GM23338 (cell line): ENCODE results near the gene NPAS3. TPM values are rescaled to one million over a fixed set of nuclear protein-coding genes. Genes with fewer than 3 reads are reported as not detected.

Source experiments
- ATAC-seq: fragments of 200-7000 bp; cut with Tn5 transposase; 3 replicates; pipeline ENCODE4 v1.9.1; 2020
- DNase-seq: peaks from one replicate; pipeline ENCODE4 v3.0.0-alpha.2; 2015; ENCODE audit warnings: low spot score
- H2AFZ ChIP-seq: fragments of 200-600 bp; sonication (generic); 2 replicates; pipeline ENCODE4 v1.8.0; 2016; ENCODE audit warnings: antibody characterized with exemption, mild to moderate bottlenecking, moderate library complexity
- H3F3A ChIP-seq: fragments of 200-600 bp; sonication (generic); replicated peaks from 2 replicates; pipeline ENCODE4 v1.8.0; 2017; ENCODE audit warnings: antibody characterized with exemption, mixed run types, low read depth
- H3K27ac ChIP-seq: fragments of 200-600 bp; sonication (generic); 2 replicates; pipeline ENCODE4 v1.6.1; 2016; ENCODE audit warnings: low read depth
- H3K27me3 ChIP-seq: fragments of 200-600 bp; sonication (generic); 2 replicates; pipeline ENCODE4 v1.8.0; 2016; ENCODE audit warnings: mild to moderate bottlenecking, mixed run types, moderate library complexity; ENCODE audit not compliant: insufficient read depth
- H3K36me3 ChIP-seq: fragments of 200-600 bp; sonication (generic); 2 replicates; pipeline ENCODE4 v1.8.0; 2016; ENCODE audit warnings: mild to moderate bottlenecking; ENCODE audit not compliant: insufficient read depth
- H3K4me1 ChIP-seq: fragments of 200-600 bp; sonication (generic); 2 replicates; pipeline ENCODE4 v1.8.0; 2016; ENCODE audit warnings: mild to moderate bottlenecking, moderate library complexity; ENCODE audit not compliant: insufficient read depth
- H3K4me2 ChIP-seq: fragments of 200-600 bp; sonication (generic); 2 replicates; pipeline ENCODE4 v1.7.1; 2017; ENCODE audit warnings: mixed run types
- H3K4me3 ChIP-seq: fragments of 200-600 bp; sonication (generic); 2 replicates; pipeline ENCODE4 v1.6.1; 2016; ENCODE audit warnings: mixed run types
- H3K79me2 ChIP-seq: fragments of 200-600 bp; sonication (generic); replicated peaks from 2 replicates; pipeline ENCODE4 v1.8.0; 2017; ENCODE audit warnings: mild to moderate bottlenecking; ENCODE audit not compliant: insufficient read depth
- H3K9me2 ChIP-seq: fragments of 200-600 bp; sonication (generic); 2 replicates; pipeline ENCODE4 v1.8.0; 2017; ENCODE audit not compliant: insufficient read depth
- H4K20me1 ChIP-seq: fragments of 200-600 bp; sonication (generic); replicated peaks from 2 replicates; pipeline ENCODE4 v1.8.0; 2017; ENCODE audit warnings: mild to moderate bottlenecking; ENCODE audit not compliant: insufficient read depth
- H3K27ac Mint-ChIP-seq: 2 replicates; pipeline ENCODE4 v1.8.0; 2020; ENCODE audit warnings: inconsistent platforms, mild to moderate bottlenecking, moderate library complexity, mixed read lengths
- H3K27me3 Mint-ChIP-seq: 3 replicates; pipeline ENCODE4 v1.8.0; 2022; ENCODE audit warnings: low read depth, mild to moderate bottlenecking, moderate library complexity, mixed read lengths, inconsistent platforms; ENCODE audit not compliant: insufficient read depth, poor library complexity
- H3K36me3 Mint-ChIP-seq: 3 replicates; pipeline ENCODE4 v1.8.0; 2021; ENCODE audit warnings: low read depth, mild to moderate bottlenecking, inconsistent platforms, moderate library complexity, mixed read lengths
- H3K4me1 Mint-ChIP-seq: 3 replicates; pipeline ENCODE4 v1.8.0; 2020; ENCODE audit warnings: mild to moderate bottlenecking, inconsistent platforms, mixed read lengths
- H3K4me3 Mint-ChIP-seq: 3 replicates; pipeline ENCODE4 v1.8.0; 2021; ENCODE audit warnings: moderate library complexity, mild to moderate bottlenecking, inconsistent platforms, mixed read lengths
- H3K9me3 Mint-ChIP-seq: 3 replicates; pipeline ENCODE4 v1.8.0; 2020; ENCODE audit warnings: moderate library complexity, mild to moderate bottlenecking, inconsistent platforms, mixed read lengths
- EZH2 ChIP-seq: fragments of 200-600 bp; sonication (generic); IDR thresholded peaks from one replicate; pipeline ENCODE4 v1.8.0; 2017; ENCODE audit warnings: antibody characterized with exemption, mild to moderate bottlenecking, low read depth; ENCODE audit not compliant: unreplicated experiment
- EZH2phosphoT487 ChIP-seq: fragments of 200-600 bp; sonication (generic); IDR thresholded peaks from one replicate; pipeline ENCODE4 v1.8.1; 2018; ENCODE audit warnings: antibody characterized with exemption; ENCODE audit not compliant: unreplicated experiment
- JUNB ChIP-seq: IDR thresholded peaks from one replicate; pipeline ENCODE4 v1.6.1; 2016; ENCODE audit warnings: antibody characterized with exemption; ENCODE audit not compliant: unreplicated experiment
- ZNF114 ChIP-seq: fragments of 250-450 bp; sonication (Bioruptor Pico); IDR thresholded peaks from 2 replicates; pipeline ENCODE4 v1.5.0; 2020; ENCODE audit warnings: mild to moderate bottlenecking, moderate library complexity
- ZNF331 ChIP-seq: fragments of 250-450 bp; sonication (Bioruptor Pico); IDR thresholded peaks from 2 replicates; pipeline ENCODE4 v1.5.0; 2020; ENCODE audit warnings: low read depth, mild to moderate bottlenecking, moderate library complexity
- polyA plus RNA-seq: library from polyadenylated mRNA; unstranded; fragments of >200 nt; fragmentation: Nextera tagmentation; extraction: Ambion mirVana; gene quantifications from 2 replicates; pipeline ENCODE4 v1.2.1, GENCODE V29; 2016
- total RNA-seq: library from RNA; depleted of rRNA; stranded (reverse); fragments of >200 nt; shearing (Covaris generic); gene quantifications from 2 replicates; pipeline ENCODE4 v1.2.3, GENCODE V29; 2014
- TF ChIP-seq, protein P1 (sequence below): fragments of 250-450 bp; sonication (Bioruptor Pico); IDR thresholded peaks from 2 replicates; pipeline ENCODE4 v1.5.0; 2020; ENCODE audit warnings: mild to moderate bottlenecking, moderate library complexity
- TF ChIP-seq, protein P2 (sequence below): IDR thresholded peaks from 2 replicates; pipeline ENCODE4 v1.6.1; 2016; ENCODE audit warnings: antibody characterized with exemption
- TF ChIP-seq, protein P3 (sequence below), 2 experiments: fragments of 200-600 bp in 1 of 2; sonication (generic) in 1 of 2; conservative IDR thresholded peaks; 2 replicates each; pipeline versions ENCODE4 v1.5.1 to v1.6.1; 2016 to 2017; ENCODE audit warnings: antibody characterized with exemption in 2 of 2, low read depth in 2 of 2, mild to moderate bottlenecking in 2 of 2, moderate library complexity in 1 of 2

NPAS3 gene
- total and polyA plus RNA-seq, 2 experiments from 2014 or later: 0.17 to 0.19 TPM

DNA sequence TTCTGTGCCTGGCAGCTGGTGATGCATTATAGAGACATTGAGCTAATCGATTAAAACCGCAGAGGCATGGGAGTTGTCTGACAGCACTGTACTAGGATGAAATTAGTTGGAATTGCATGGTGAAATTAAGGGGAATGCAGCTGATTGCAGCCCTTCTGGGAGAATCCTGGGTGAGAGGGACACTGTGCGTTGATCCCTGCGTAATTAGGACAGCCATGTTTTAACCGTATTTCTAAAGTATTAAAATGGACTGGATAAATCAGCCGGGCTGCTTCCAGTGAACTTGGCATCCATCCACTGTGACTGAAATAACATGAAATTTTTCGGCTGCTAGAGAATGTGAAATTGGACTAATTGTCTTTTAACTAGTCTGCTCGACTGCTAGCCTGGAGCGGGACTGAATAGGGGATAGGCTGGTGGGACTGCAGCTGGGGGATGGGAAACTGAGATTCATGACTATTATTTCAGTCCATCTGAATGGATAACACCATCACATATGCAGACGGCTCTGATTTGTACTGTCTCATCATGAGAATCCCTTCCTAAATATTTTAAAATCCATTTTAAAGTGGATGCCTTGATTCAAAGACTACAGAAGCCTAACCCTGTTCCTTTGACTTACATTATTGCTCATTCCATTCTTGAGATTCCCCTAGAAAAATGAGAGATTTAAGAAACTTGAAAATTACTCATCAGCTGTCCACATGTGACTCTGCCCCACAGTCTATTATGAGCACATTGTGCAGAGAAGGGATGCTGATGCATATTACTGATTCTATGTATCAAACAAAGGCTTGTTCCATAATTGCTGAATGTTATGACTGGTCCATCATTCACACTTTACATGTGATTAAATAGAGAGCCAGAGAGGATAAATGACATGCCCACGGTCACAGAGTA, 343.9 kb downstream of the NPAS3 start (continued):
- TF ChIP-seq, protein P1, sequence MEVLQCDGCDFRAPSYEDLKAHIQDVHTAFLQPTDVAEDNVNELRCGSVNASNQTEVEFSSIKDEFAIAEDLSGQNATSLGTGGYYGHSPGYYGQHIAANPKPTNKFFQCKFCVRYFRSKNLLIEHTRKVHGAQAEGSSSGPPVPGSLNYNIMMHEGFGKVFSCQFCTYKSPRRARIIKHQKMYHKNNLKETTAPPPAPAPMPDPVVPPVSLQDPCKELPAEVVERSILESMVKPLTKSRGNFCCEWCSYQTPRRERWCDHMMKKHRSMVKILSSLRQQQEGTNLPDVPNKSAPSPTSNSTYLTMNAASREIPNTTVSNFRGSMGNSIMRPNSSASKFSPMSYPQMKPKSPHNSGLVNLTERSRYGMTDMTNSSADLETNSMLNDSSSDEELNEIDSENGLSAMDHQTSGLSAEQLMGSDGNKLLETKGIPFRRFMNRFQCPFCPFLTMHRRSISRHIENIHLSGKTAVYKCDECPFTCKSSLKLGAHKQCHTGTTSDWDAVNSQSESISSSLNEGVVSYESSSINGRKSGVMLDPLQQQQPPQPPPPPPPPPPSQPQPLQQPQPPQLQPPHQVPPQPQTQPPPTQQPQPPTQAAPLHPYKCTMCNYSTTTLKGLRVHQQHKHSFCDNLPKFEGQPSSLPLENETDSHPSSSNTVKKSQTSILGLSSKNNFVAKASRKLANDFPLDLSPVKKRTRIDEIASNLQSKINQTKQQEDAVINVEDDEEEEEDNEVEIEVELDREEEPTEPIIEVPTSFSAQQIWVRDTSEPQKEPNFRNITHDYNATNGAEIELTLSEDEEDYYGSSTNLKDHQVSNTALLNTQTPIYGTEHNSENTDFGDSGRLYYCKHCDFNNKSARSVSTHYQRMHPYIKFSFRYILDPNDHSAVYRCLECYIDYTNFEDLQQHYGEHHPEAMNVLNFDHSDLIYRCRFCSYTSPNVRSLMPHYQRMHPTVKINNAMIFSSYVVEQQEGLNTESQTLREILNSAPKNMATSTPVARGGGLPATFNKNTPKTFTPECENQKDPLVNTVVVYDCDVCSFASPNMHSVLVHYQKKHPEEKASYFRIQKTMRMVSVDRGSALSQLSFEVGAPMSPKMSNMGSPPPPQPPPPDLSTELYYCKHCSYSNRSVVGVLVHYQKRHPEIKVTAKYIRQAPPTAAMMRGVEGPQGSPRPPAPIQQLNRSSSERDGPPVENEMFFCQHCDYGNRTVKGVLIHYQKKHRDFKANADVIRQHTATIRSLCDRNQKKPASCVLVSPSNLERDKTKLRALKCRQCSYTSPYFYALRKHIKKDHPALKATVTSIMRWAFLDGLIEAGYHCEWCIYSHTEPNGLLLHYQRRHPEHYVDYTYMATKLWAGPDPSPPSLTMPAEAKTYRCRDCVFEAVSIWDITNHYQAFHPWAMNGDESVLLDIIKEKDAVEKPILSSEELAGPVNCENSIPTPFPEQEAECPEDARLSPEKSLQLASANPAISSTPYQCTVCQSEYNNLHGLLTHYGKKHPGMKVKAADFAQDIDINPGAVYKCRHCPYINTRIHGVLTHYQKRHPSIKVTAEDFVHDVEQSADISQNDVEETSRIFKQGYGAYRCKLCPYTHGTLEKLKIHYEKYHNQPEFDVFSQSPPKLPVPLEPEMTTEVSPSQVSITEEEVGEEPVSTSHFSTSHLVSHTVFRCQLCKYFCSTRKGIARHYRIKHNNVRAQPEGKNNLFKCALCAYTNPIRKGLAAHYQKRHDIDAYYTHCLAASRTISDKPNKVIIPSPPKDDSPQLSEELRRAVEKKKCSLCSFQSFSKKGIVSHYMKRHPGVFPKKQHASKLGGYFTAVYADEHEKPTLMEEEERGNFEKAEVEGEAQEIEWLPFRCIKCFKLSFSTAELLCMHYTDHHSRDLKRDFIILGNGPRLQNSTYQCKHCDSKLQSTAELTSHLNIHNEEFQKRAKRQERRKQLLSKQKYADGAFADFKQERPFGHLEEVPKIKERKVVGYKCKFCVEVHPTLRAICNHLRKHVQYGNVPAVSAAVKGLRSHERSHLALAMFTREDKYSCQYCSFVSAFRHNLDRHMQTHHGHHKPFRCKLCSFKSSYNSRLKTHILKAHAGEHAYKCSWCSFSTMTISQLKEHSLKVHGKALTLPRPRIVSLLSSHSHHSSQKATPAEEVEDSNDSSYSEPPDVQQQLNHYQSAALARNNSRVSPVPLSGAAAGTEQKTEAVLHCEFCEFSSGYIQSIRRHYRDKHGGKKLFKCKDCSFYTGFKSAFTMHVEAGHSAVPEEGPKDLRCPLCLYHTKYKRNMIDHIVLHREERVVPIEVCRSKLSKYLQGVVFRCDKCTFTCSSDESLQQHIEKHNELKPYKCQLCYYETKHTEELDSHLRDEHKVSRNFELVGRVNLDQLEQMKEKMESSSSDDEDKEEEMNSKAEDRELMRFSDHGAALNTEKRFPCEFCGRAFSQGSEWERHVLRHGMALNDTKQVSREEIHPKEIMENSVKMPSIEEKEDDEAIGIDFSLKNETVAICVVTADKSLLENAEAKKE (CRISPR knock-in tag): no peak
- no peak for TF ChIP-seq EZH2phosphoT487
- TF ChIP-seq, protein P2, sequence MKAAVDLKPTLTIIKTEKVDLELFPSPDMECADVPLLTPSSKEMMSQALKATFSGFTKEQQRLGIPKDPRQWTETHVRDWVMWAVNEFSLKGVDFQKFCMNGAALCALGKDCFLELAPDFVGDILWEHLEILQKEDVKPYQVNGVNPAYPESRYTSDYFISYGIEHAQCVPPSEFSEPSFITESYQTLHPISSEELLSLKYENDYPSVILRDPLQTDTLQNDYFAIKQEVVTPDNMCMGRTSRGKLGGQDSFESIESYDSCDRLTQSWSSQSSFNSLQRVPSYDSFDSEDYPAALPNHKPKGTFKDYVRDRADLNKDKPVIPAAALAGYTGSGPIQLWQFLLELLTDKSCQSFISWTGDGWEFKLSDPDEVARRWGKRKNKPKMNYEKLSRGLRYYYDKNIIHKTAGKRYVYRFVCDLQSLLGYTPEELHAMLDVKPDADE: no peak
- TF ChIP-seq ZNF114 (CRISPR knock-in tag): no peak

DNA sequence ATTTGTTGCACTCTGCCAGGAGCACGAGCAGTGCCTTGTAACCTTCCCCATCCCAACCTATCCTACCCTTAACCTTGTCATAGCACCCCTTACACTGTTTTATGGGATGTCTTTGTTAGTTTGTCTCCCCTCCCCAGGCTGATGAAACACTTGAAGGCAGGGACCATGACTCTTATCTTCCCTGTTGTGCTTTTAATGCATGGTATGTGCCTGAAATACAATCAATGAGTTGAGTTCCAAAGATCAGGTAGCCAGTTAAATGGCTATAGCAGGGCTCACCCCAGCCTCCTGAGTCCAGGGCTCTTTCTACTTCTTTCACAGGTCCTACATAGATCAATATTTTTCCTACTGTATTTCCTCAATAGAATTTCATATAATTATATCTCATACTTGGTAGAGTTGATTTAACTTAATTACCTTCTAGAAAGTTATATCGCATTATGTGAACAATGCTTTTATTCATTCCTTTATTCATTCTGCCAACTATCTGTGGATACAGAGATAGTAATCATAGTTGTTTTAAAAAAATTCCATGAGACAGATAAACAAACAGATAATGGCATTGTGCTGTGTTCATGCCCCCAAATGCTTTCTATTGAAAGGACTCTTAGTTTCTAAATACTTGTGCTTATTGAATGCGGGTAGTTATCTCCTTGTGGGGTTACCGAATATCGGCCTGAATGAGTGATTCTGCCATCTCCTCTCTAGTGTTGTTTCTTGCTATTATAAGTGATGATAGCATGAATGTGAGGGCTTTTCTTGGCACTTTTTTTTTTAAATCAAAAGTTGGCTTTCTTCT, 347.4 kb downstream of the NPAS3 start:
- Histone ChIP-seq H3K4me2 (no peak overlapping the region), H3K27ac (no peak overlapping the region), H3K4me3 (no peak overlapping the region), H3K4me1 (peaks cover 9% of the 10 kb centered on the region; the same call in 1 of the 2 replicates), H3F3A (no peaks in the 10 kb centered on the region), H4K20me1 (no peaks in the 10 kb centered on the region), H3K9me2 (no peaks in the 10 kb centered on the region), H3K79me2 (no peaks in the 10 kb centered on the region), H2AFZ (0 out of 2 replicates have a peak overlapping the region, but pooled peaks have one; percentile 2), H3K27me3 (no peaks in the 10 kb centered on the region), H3K36me3 (no peaks in the 10 kb centered on the region)
- no peaks in the 10 kb centered on the region for H3K9me3 Mint-ChIP-seq
- H3K27me3 Mint-ChIP-seq: no peaks in the 10 kb centered on the region
- peak overlapping the region; percentile 18; the same call in 1 of the 2 replicates for H3K27ac Mint-ChIP-seq
- ATAC-seq (peak; percentile 38; the same call in 2 of the 3 replicates), DNase-seq (no peak)
- H3K36me3 Mint-ChIP-seq: no peaks in the 10 kb centered on the region
- H3K4me3 Mint-ChIP-seq: no peak overlapping the region
- H3K4me1 Mint-ChIP-seq: peaks cover 19% of the 10 kb centered on the region; the same call in 2 of the 3 replicates
- TF ChIP-seq EZH2phosphoT487: no peak
- TF ChIP-seq ZNF114 (CRISPR knock-in tag): no peak
- no peak for TF ChIP-seq EZH2
- TF ChIP-seq JUNB: no peak
- TF ChIP-seq ZNF331: no peak
- TF ChIP-seq, protein P3, sequence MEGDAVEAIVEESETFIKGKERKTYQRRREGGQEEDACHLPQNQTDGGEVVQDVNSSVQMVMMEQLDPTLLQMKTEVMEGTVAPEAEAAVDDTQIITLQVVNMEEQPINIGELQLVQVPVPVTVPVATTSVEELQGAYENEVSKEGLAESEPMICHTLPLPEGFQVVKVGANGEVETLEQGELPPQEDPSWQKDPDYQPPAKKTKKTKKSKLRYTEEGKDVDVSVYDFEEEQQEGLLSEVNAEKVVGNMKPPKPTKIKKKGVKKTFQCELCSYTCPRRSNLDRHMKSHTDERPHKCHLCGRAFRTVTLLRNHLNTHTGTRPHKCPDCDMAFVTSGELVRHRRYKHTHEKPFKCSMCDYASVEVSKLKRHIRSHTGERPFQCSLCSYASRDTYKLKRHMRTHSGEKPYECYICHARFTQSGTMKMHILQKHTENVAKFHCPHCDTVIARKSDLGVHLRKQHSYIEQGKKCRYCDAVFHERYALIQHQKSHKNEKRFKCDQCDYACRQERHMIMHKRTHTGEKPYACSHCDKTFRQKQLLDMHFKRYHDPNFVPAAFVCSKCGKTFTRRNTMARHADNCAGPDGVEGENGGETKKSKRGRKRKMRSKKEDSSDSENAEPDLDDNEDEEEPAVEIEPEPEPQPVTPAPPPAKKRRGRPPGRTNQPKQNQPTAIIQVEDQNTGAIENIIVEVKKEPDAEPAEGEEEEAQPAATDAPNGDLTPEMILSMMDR (conservative IDR thresholded peaks at IDR 0.05; ENCODE audit: low read depth in 2 of 2): no peak
